Spleen (tissue), 7 donors: ENCODE data around the gene UBE2V1.

Experiments used
- CTCF ChIP-seq, 11 experiments: fragments of 200-600 bp in 7 of 11; fragments of 450-650 bp in 4 of 11; sonication (generic) in 4 of 11; IDR thresholded peaks in 8 of 11; conservative IDR thresholded peaks in 3 of 11; 1 replicate in 7 of 11; 2 replicates in 4 of 11; pipeline versions ENCODE4 v1.4.0 to v1.8.0; 2016 to 2021; ENCODE audit warnings: antibody characterized with exemption in 11 of 11, inconsistent platforms in 4 of 11, mild to moderate bottlenecking in 1 of 11
- POLR2AphosphoS5 ChIP-seq, 3 donors: sonication (generic); formaldehyde crosslinking; IDR thresholded peaks; one replicate each; pipeline ENCODE4 v1.5.1; 2017; ENCODE audit warnings: antibody characterized with exemption in 3 of 3
- donor health status: DM: no; HTN: no; CAD: no; lungs with moderate emphysema.
- donor health status: DM: no; HTN: no; CAD: no.
- donor health status: DM: no; HTN: no; CAD: no.

- no peak for TF ChIP-seq CTCF (IDR thresholded peaks at IDR 0.05 in 8 of 11, conservative IDR thresholded peaks at IDR 0.05 in 3 of 11)
- TF ChIP-seq POLR2AphosphoS5 (IDR thresholded peaks at IDR 0.05): no peak
These were observed 5.1 kb downstream of the UBE2V1 start for GRCh38 chr20:50107796-50108331.
